SK-N-SH treated with all-trans-retinoic acid at 6 μM for 48 hours (cell line): Measurements from ENCODE around the gene ACTL6B.

Source experiments
- ARNTL ChIP-seq: fragments of 450-650 bp; formaldehyde crosslinking; IDR thresholded peaks from 2 replicates; pipeline ENCODE4 v1.5.0; 2020; ENCODE audit warnings: low read depth, mild to moderate bottlenecking, moderate library complexity, borderline replicate concordance
- CSDC2 ChIP-seq: fragments of 250-450 bp; sonication (Bioruptor Pico); IDR thresholded peaks from 2 replicates; pipeline ENCODE4 v1.5.0; 2020; ENCODE audit warnings: mild to moderate bottlenecking, moderate library complexity
- RARB ChIP-seq: fragments of 250-450 bp; sonication (Bioruptor Pico); IDR thresholded peaks from 2 replicates; pipeline ENCODE4 v1.8.0; 2021; ENCODE audit warnings: mild to moderate bottlenecking, moderate library complexity
- SNAI2 ChIP-seq: fragments of 250-450 bp; sonication (Bioruptor Pico); IDR thresholded peaks from 2 replicates; pipeline ENCODE4 v1.5.0; 2020; ENCODE audit warnings: mild to moderate bottlenecking, moderate library complexity
- ZFP3 ChIP-seq: fragments of 250-450 bp; sonication (Bioruptor Pico); IDR thresholded peaks from 2 replicates; pipeline ENCODE4 v1.5.0; 2020; ENCODE audit warnings: mild to moderate bottlenecking, moderate library complexity
- TF ChIP-seq, protein P1 (sequence below): fragments of 250-450 bp; sonication (Bioruptor Pico); IDR thresholded peaks from 2 replicates; pipeline ENCODE4 v1.8.0; 2020; ENCODE audit warnings: mild to moderate bottlenecking, moderate library complexity, borderline replicate concordance
- TF ChIP-seq, protein P2 (sequence below): fragments of 250-450 bp; sonication (Bioruptor Pico); IDR thresholded peaks from 2 replicates; pipeline ENCODE4 v1.5.1; 2021; ENCODE audit warnings: mild to moderate bottlenecking, moderate library complexity

- TF ChIP-seq SNAI2 (CRISPR knock-in tag) = no peak
- no peak for TF ChIP-seq RARB (CRISPR knock-in tag)
- TF ChIP-seq, protein P1, sequence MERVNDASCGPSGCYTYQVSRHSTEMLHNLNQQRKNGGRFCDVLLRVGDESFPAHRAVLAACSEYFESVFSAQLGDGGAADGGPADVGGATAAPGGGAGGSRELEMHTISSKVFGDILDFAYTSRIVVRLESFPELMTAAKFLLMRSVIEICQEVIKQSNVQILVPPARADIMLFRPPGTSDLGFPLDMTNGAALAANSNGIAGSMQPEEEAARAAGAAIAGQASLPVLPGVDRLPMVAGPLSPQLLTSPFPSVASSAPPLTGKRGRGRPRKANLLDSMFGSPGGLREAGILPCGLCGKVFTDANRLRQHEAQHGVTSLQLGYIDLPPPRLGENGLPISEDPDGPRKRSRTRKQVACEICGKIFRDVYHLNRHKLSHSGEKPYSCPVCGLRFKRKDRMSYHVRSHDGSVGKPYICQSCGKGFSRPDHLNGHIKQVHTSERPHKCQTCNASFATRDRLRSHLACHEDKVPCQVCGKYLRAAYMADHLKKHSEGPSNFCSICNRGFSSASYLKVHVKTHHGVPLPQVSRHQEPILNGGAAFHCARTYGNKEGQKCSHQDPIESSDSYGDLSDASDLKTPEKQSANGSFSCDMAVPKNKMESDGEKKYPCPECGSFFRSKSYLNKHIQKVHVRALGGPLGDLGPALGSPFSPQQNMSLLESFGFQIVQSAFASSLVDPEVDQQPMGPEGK (CRISPR knock-in tag) = no peak
- TF ChIP-seq, protein P2, sequence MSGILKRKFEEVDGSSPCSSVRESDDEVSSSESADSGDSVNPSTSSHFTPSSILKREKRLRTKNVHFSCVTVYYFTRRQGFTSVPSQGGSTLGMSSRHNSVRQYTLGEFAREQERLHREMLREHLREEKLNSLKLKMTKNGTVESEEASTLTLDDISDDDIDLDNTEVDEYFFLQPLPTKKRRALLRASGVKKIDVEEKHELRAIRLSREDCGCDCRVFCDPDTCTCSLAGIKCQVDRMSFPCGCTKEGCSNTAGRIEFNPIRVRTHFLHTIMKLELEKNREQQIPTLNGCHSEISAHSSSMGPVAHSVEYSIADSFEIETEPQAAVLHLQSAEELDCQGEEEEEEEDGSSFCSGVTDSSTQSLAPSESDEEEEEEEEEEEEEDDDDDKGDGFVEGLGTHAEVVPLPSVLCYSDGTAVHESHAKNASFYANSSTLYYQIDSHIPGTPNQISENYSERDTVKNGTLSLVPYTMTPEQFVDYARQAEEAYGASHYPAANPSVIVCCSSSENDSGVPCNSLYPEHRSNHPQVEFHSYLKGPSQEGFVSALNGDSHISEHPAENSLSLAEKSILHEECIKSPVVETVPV (CRISPR knock-in tag) = no peak
- no peak for TF ChIP-seq ZFP3 (CRISPR knock-in tag)
- TF ChIP-seq ARNTL (CRISPR knock-in tag) = no peak
- no peak for TF ChIP-seq CSDC2 (CRISPR knock-in tag)
Measured at GRCh38 chr7:100613412-100614175, 42.7 kb downstream of the ACTL6B start.
